ENCODE measurements around the gene FAM177B.

Gene FAM177B

GRCh38 chr1:222716393-222716792 is 20.6 kb upstream of the FAM177B start (continued):
- TF ChIP-seq ZC3H10 (CRISPR knock-in tag; IDR thresholded peaks at IDR 0.05) = no peak

DNA sequence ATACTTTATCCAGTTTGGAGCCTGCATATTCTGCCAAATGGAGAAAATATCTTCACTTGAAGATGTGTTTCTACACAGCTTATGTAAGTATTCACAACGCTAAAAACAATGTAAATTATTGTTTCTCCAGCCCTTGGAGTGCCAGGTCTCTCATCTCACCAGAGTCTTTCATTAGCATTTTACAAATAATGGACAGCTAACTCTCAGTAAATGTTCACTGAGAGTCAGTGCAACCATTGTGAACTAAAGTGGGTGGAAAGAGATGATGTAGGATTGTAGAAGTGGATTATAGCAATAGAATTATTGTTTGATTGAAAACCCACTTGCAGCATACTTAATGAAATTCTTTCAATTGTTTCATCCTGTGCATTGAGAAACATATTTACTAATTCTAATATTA is 8.3 kb upstream of the FAM177B start:
- no peak for ATAC-seq
- TF ChIP-seq TCF4 (CRISPR knock-in tag; IDR thresholded peaks at IDR 0.05; ENCODE audit: borderline replicate concordance) (no peak), ZC3H10 (CRISPR knock-in tag; IDR thresholded peaks at IDR 0.05) (no peak), ZFP3 (CRISPR knock-in tag; IDR thresholded peaks at IDR 0.05) (no peak), ISL1 (CRISPR knock-in tag; IDR thresholded peaks at IDR 0.05) (no peak), ESRRG (CRISPR knock-in tag; IDR thresholded peaks at IDR 0.05) (no peak), RARB (CRISPR knock-in tag; IDR thresholded peaks at IDR 0.05) (no peak), BACH2 (CRISPR knock-in tag; IDR thresholded peaks at IDR 0.05; ENCODE audit: borderline replicate concordance) (no peak), GLIS3 (CRISPR knock-in tag; IDR thresholded peaks at IDR 0.05) (no peak), ZNF70 (CRISPR knock-in tag; IDR thresholded peaks at IDR 0.05) (no peak), SNAI2 (CRISPR knock-in tag; IDR thresholded peaks at IDR 0.05) (no peak), ZNF565 (CRISPR knock-in tag; conservative IDR thresholded peaks at IDR 0.05; ENCODE audit: low read depth) (no peak)
- TF ChIP-seq, protein P1, sequence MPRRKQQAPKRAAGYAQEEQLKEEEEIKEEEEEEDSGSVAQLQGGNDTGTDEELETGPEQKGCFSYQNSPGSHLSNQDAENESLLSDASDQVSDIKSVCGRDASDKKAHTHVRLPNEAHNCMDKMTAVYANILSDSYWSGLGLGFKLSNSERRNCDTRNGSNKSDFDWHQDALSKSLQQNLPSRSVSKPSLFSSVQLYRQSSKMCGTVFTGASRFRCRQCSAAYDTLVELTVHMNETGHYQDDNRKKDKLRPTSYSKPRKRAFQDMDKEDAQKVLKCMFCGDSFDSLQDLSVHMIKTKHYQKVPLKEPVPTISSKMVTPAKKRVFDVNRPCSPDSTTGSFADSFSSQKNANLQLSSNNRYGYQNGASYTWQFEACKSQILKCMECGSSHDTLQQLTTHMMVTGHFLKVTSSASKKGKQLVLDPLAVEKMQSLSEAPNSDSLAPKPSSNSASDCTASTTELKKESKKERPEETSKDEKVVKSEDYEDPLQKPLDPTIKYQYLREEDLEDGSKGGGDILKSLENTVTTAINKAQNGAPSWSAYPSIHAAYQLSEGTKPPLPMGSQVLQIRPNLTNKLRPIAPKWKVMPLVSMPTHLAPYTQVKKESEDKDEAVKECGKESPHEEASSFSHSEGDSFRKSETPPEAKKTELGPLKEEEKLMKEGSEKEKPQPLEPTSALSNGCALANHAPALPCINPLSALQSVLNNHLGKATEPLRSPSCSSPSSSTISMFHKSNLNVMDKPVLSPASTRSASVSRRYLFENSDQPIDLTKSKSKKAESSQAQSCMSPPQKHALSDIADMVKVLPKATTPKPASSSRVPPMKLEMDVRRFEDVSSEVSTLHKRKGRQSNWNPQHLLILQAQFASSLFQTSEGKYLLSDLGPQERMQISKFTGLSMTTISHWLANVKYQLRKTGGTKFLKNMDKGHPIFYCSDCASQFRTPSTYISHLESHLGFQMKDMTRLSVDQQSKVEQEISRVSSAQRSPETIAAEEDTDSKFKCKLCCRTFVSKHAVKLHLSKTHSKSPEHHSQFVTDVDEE (CRISPR knock-in tag; IDR thresholded peaks at IDR 0.05) = no peak
- TF ChIP-seq, protein P2, sequence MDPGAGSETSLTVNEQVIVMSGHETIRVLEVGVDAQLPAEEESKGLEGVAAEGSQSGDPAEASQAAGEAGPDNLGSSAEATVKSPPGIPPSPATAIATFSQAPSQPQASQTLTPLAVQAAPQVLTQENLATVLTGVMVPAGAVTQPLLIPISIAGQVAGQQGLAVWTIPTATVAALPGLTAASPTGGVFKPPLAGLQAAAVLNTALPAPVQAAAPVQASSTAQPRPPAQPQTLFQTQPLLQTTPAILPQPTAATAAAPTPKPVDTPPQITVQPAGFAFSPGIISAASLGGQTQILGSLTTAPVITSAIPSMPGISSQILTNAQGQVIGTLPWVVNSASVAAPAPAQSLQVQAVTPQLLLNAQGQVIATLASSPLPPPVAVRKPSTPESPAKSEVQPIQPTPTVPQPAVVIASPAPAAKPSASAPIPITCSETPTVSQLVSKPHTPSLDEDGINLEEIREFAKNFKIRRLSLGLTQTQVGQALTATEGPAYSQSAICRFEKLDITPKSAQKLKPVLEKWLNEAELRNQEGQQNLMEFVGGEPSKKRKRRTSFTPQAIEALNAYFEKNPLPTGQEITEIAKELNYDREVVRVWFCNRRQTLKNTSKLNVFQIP (CRISPR knock-in tag; IDR thresholded peaks at IDR 0.05; ENCODE audit: borderline replicate concordance, low read depth) = no peak

DNA sequence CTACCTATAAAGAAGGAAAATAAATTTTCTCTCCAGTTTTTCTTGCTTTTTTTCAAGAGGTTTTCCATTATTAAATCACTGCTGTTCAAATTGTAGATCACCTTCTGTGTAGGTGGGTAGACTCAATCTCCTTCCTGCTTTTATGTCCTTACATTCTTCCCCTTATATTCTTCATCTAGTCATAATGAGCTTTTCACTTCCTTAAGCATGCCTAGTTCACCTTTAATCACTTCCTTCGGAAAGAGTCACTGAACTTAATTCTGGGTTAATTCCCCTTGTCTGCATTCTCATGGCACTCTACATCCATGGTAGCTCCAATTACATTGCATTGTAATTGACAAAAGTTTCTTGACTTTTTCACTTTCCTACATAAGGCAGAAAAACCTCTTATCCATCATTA is 6.1 kb upstream of the FAM177B start:
- ATAC-seq = no peak
- TF ChIP-seq, protein P2 (CRISPR knock-in tag; IDR thresholded peaks at IDR 0.05; ENCODE audit: borderline replicate concordance, low read depth) = no peak
- TF ChIP-seq OSR1 (CRISPR knock-in tag; IDR thresholded peaks at IDR 0.05) (no peak), ARNTL (CRISPR knock-in tag; IDR thresholded peaks at IDR 0.05; ENCODE audit: borderline replicate concordance, low read depth) (no peak)

DNA sequence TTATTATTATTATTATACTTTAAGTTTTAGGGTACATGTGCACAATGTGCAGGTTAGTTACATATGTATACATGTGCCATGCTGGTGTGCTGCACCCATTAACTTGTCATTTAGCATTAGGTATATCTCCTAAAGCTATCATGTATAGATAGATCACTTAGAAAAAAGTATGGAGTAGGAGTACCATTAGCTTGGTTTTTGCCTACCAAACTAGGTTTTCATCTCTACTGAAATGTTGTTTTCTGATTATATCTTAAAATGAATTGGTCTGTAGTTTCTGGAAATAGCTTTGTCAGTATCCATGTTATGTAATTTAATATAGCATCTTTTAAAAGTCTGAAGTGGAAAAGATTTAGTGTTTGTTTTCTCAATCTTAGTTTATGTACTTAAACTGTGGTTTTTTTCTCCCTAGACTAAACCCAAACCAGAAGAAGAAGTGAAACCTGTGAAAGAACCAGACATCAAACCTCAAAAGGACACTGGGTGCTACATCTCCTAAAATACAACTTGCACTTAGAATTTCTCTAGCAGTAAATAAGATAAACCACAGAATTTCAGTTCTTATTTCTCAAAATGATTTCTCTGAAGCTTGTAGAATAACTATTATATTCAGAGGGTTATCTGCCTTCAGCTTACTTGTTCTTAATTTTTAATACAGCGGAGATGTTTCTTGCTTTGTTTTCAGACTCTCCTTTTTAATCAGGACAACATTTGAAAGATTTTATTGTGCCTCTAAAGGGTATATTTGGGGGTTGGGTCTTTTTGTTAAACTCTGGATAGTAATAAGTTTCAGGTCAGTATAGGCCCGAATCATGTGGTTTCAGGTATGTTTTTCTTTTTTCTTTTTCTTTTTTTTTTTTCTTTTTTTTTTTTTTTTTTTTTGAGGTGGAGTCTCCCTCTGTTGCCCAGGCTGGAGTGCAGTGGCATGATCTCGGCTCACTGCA is 4.5 kb upstream of the FAM177B start:
- no peak for ATAC-seq
- TF ChIP-seq PPARA (CRISPR knock-in tag; IDR thresholded peaks at IDR 0.05; ENCODE audit: borderline replicate concordance) = no peak
- TF ChIP-seq, protein P1 (CRISPR knock-in tag; IDR thresholded peaks at IDR 0.05) = no peak
- no peak for TF ChIP-seq ZNF70 (CRISPR knock-in tag; IDR thresholded peaks at IDR 0.05)
- TF ChIP-seq ZNF8 (CRISPR knock-in tag; IDR thresholded peaks at IDR 0.05) = no peak
- no peak for TF ChIP-seq ESRRG (CRISPR knock-in tag; IDR thresholded peaks at IDR 0.05)
- no peak for TF ChIP-seq GLIS3 (CRISPR knock-in tag; IDR thresholded peaks at IDR 0.05)

Data from SK-N-SH treated with all-trans-retinoic acid at 6 μM for 48 hours (cell line).